H54 (cell line): ENCODE data around the gene PDLIM7.
"Not testable (repeated sequence)": the region's sequence is repeated elsewhere in the genome, so short reads cannot be mapped to it uniquely, and the experiment has no call there.

ENCODE experiments used
- DNase-seq: peaks from one replicate; pipeline ENCODE4 v3.0.0; 2011; ENCODE audit warnings: low spot score, mixed read lengths; ENCODE audit not compliant: insufficient read length
- FAIRE-seq: peaks from 3 replicates; lab custom pipeline; 2011; peaks lifted over from hg19 to GRCh38; lab: Jason Lieb, UNC
- POLR2A ChIP-seq: IDR thresholded peaks from 2 replicates; pipeline ENCODE4 v1.6.1; 2011; ENCODE audit warnings: low read depth, mild to moderate bottlenecking, low read length

Gene PDLIM7, protein sequence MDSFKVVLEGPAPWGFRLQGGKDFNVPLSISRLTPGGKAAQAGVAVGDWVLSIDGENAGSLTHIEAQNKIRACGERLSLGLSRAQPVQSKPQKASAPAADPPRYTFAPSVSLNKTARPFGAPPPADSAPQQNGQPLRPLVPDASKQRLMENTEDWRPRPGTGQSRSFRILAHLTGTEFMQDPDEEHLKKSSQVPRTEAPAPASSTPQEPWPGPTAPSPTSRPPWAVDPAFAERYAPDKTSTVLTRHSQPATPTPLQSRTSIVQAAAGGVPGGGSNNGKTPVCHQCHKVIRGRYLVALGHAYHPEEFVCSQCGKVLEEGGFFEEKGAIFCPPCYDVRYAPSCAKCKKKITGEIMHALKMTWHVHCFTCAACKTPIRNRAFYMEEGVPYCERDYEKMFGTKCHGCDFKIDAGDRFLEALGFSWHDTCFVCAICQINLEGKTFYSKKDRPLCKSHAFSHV

DNA sequence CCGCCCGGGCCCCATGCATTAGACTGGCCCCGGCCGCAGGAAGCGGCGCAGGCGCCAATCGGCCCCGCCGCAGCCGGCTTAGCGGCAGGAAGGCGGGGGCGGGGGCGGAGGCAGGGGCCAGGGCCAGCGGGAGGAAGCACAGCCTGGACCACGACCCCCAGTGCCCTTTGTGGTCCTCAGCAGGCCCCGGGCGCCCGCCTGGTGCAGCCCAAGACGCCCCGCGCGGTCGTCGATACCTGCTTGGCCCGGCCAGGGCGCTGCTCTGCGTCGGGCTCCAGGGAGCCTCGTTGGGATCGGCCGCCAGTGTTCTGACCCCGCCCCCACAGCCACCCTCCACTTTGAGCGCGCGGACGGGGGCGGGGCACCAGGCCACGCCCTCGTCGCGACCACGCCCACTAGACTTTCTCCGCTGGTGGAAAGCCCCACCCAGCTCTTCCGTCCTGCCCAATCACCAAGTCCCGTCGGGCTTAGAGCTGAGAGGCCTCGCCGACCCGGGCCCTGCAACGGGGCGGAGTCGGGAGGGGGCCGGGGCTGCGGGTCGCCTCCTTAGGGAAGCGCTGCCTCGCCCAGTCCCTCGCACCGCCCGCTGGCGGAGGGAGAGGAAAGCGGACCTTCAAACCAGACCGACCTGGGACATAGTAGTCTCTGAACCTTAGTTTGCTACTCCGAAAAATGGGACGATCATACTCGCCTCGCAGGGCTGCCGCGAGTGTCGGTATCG, at the start of gene PDLIM7:
TSS of gene PDLIM7 (minus strand) at position 313 of the 721 bp plus-strand sequence. CDS start 1,092 bp downstream, outside the sequence.
- peak; percentile 95 for TF ChIP-seq POLR2A
- FAIRE-seq (no peak), DNase-seq (peak; percentile 96)

DNA sequence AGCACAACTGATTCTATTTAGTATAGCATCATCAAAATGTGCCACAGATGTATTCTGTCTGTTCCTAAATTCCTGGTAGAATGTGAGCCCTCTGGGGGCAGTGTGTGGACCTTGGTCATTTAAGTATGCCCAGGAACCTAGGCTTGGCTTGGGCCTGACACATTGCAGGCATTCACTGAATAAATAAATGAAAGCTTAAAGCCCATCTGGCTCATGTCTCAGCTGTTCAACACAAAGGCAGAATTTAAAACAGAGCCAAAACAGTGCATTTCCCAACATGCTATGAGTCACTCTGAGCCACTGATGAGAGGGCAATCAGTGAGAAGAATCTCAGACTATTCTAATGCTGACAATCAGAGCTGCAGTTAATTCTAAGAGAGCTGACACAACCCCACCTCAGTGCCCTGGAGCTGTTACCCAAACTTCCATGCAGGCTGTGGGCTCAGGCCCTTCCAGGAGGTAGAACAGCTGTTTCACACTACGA, 48.9 kb upstream of the PDLIM7 start:
- peak; percentile 89 for FAIRE-seq
- DNase-seq: peak; percentile 89

DNA sequence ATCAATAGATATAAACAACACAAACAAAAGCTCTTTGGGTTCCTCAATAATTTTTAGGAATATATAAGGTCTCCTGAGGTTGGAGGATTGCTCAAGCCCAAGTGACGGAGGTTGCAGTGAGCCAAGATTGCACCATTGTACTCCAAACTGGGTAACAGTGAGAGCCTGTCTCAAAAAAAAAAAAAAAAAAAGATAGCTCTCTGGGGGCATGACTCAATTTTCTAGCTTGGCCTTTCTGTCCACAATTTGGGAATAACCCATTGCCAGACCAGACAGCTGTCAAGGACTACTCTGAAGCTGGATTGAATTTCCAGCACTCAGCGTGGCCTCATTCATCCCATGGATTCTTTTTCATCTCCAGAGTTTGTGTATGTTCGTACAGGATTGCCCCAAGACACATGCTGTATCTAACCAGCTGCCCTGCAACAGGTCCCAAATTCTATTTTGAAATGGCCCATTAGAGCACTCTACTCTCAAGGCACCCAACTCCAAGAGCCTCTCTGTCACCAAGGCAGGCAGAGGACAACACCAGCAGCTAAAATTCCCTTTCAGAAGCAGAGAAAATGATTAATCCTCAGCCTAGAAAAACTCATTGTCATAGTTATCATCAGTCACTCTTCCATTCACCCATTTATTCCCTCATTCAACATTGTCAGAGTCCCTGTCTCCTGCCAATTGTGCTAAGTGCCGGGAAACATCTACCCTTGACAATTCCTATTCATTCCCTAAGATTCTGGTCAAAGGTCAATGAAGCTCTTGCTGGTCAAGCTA, 48.3 kb upstream of the PDLIM7 start:
- FAIRE-seq: no peak
- TF ChIP-seq POLR2A: no peak
- DNase-seq: no peak

More for the DNA sequence above, 48.9 kb upstream of the PDLIM7 start:
- no peak for TF ChIP-seq POLR2A

DNA sequence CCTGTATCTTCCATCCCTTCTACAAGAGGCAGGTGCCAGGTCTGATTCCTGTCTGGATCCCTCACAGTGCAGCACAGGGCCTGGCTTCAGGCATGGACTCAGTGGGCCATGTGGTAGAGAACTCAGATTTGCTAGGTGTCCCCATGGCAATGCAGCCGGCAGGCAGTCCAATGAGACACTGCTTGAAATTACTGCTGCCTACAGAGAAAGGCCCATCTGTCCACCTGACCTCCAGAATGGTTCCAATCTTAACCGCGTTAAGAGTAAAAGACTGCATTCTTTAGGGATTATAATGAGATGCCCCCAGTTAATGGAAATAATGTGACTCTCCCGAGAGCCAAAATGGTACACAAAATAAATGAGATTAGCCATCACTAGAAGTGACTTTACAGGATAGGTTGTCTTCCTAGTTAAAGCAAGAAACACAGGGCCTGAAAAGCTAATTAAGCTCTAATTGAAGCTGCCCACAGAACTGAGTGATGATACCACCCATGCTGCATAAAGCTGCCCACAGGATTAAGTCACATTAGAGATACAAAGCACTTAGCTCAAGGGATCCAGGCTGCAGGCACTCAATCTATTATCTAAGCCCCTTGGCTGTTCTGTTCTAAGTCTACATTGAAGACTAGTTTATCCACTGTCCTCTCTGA, 45.5 kb upstream of the PDLIM7 start:
- FAIRE-seq (no peak), DNase-seq (no peak)
- no peak for TF ChIP-seq POLR2A

DNA sequence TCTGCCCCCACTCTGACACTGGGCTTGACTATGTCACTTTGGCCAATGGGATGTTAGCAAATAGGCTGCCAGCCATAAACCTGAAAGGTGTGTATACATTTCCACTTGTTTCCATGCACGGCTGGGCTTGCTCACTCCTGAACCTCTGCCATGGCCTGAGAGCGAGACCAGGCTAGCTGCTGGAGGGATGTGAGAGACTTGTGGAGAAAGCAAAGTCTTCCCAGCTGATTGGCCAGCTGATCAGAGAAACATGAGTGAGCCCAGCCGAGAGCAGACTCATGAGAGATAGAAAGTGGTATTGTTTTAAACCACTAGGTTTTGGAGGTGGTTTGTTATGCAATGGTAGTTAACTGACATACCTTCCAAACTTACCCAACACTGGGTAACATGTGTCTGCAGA, 43.0 kb upstream of the PDLIM7 start:
- no peak for FAIRE-seq
- TF ChIP-seq POLR2A: no peak
- no peak for DNase-seq

DNA sequence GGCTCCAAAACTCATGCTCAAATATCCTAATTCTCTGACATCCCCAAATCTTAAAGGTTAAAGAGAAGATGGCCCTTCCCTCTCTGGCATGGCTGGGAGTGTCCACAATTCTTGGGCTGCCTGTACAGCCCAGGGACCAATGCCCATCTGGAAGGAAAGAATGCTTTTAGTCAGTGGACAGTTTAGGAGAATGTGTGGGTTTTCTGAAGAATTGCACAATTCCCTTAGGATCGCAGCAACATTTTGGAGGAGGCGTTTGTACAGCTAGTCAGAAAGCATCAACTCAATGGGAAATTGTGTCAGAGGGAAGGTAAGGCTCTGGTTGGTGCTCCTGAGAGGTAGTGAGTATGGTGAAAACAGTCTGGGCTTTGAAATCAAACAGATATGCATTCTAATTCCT, 42.0 kb upstream of the PDLIM7 start:
- FAIRE-seq (no peak), DNase-seq (no peak)
- no peak for TF ChIP-seq POLR2A

DNA sequence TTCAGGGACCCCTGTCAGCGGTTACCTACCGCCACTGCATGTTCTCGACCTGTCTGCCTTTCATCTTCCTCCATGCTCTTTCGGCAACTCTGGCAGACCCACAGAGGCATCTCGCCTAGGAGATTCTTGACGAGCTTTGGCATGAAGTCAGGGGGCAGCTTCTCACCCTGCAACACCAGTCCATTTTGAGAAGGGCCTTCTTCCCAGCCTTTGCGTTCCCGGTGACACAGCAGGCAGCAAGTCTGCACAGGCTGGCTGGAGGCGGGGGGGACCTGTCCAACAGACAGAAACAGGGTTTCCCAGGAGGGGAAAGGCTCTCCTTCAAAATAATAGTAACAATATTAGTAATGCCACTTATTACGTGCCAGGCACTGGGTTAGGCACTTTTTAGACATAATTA, 41.5 kb upstream of the PDLIM7 start:
- DNase-seq (no peak), FAIRE-seq (no peak)
- TF ChIP-seq POLR2A: no peak

DNA sequence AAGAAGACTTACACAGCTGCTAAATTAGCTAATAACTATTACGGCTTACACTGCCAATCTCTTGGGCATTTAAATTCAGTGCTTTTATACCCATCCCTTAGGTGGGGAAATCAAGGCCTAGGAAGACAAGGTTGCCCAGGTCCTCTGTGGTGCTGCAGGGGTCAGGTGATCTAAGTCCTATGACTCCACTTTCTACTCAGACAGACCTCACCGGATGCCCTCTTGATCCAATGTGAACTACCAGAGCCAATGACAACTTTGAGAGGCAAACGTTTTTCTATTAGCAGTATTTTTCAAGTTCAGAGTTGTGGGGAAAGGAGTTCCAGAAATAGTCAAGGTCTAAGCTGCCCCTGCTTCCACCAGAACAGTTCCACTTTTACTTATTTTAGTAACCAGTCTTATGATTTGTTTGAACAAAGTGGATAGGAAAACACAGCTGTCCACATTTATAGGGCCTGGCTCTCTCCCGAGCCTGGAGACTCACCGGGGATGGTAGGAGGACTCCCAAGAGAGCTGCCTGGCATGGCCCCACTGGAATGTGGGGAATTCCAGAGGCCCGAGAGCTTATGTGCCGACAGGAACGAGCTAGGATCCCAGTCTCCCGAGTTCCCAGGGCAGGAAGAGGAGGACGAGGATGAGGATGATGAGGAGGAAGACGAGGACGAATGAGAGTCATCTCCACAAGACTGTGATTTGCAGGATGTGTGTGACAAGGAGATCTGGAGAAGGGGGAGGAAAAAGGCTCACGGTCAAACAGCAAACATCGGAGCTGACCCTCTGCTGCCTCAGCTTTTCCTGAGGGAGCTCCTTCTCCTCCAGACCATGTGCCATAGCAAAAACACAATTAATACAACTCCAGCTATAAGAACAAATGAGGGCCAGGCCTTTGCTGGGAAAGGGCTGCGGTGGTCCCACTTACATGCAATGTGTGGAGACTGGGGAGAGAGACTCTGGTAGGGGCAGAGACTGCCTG, 40.3 kb upstream of the PDLIM7 start:
- TF ChIP-seq POLR2A: no peak
- FAIRE-seq (peak; percentile 65), DNase-seq (peak; percentile 89)

DNA sequence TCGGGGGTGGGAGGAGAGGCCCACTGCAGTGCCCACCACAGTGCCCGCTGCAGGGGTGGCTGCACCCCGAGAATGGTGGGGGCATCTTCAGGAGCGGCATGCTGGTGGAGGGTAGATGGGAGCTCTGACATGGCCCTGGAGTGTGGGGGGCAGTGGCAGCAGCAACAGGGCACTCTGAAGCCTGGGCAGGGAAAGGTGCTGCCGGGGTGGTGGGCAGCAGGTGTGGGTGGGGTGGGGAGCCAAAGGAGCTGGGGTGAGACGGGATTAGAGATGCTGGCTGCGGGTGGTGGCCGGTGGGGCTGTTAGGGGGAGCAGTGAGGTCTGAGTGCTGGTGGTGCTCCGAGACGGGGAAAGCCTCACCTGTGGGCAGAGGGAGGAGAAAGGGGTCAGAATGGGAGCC, 39.0 kb upstream of the PDLIM7 start:
- DNase-seq: no peak
- no peak for FAIRE-seq
- no peak for TF ChIP-seq POLR2A

DNA sequence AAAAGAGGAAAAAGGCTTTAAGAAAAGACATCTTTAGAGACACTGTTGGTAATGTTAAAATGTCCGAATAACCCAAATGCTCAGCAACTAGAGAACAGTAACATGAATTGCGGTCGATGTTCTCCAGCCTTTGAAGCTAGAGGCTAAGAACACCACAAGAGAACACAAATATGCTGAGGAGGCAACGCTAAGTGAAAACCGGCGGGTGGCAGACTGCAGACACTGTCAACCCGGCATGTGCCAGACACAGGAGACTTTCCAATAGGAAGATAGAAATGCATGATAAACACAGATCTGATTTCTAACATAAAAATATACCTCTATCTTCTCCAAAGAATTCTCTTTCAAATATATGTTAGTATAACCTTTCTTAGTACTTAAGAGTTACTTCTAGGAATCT, 37.7 kb upstream of the PDLIM7 start:
- no peak for FAIRE-seq
- no peak for TF ChIP-seq POLR2A
- DNase-seq: no peak

DNA sequence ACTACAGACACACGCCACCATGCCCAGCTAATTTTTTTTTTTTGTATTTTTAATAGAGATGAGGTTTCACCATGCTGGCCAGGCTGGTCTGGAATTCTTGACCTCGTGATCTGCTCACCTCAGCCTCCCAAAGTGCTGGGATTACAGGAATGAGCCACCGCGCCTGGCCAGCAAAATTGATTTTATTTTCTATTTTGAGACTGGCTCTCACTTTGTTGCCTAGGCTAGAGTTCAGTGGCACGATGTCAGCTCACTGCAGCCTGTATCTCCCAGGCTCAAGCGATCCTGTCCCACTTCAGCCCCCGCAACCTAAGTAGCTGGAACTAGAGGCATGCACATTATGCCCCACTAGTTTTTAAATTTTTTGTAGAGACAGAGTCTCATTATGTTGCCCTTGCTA, 37.0 kb upstream of the PDLIM7 start:
- DNase-seq, FAIRE-seq: not testable (repeated sequence)

DNA sequence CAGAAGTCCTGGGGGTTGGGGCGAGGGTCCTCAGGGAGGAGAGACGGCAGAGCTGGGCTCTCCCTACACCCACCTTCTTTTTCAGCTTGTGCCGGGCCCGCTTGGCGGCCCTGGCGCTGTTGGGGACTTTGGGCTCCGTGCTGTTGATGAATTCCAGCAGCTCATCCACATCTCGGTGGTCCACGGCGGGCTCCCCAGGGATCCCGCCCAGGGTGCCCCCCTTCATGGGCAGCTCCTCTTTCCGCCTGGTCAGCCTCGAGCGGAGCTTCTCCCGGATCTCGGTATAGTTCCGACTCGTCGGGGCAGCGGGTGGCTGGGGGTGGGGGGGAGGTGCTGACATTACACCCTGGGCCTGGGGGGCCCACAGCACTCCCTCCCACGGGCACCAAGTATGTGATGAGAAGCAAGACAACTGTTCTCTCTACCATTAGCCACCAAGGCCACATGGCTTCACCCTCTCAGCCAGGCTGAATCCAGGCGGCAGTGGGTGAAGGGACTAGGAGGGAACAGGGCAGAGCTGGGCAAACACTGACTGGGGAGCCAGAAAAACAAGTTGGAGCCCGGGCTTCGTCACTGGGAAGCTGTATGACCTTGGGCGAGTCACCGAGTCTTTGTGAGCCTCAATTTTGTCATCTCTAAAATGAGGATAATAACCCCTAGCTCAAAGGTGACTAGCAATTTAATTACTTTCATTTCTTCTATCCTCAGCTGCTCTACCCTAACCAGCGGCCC, 34.0 kb upstream of the PDLIM7 start:
- no peak for FAIRE-seq
- DNase-seq: no peak
- TF ChIP-seq POLR2A: no peak
